SU-DHL-6 (cell line): Measurements from ENCODE around the gene MAPK6.
"Not testable (repeated sequence)": the region's sequence is repeated elsewhere in the genome, so short reads cannot be mapped to it uniquely, and the experiment has no call there.

Source experiments
- H2AFZ ChIP-seq: fragments of 200-600 bp; sonication (generic); 2 replicates; pipeline ENCODE4 v1.6.1; 2014; ENCODE audit warnings: low read depth, mild to moderate bottlenecking, moderate library complexity, mixed read lengths, antibody characterized with exemption, low read length; ENCODE audit not compliant: severe bottlenecking
- H3F3A ChIP-seq: fragments of 200-600 bp; shearing (Covaris generic); 2 replicates; pipeline ENCODE4 v1.6.0; 2016; ENCODE audit warnings: antibody characterized with exemption, mild to moderate bottlenecking; ENCODE audit not compliant: insufficient read depth
- H3K27ac ChIP-seq: fragments of 200-600 bp; sonication (generic); 2 replicates; pipeline ENCODE4 v1.5.1; 2016; ENCODE audit warnings: low read depth, mild to moderate bottlenecking, low read length, moderate library complexity, mixed read lengths
- H3K27me3 ChIP-seq: fragments of 200-600 bp; sonication (generic), shearing (Covaris generic); 2 replicates; pipeline ENCODE4 v1.6.0; 2014; ENCODE audit warnings: mild to moderate bottlenecking, low read length
- H3K36me3 ChIP-seq: fragments of 200-600 bp; sonication (generic); 2 replicates; pipeline ENCODE4 v1.6.1; 2014; ENCODE audit warnings: mild to moderate bottlenecking, low read length, mixed read lengths
- H3K4me2 ChIP-seq: fragments of 300-600, 200-600 bp; shearing (Covaris generic), sonication (generic); 2 replicates; pipeline ENCODE4 v1.6.0; 2014; ENCODE audit warnings: low read length, low read depth, mild to moderate bottlenecking; ENCODE audit not compliant: poor library complexity, severe bottlenecking
- H3K4me3 ChIP-seq: fragments of 200-600 bp; sonication (generic); 2 replicates; pipeline ENCODE4 v1.5.1; 2014; ENCODE audit warnings: antibody characterized with exemption, low read length, mild to moderate bottlenecking, mixed read lengths; ENCODE audit not compliant: insufficient read depth, poor library complexity, severe bottlenecking
- H3K79me2 ChIP-seq: fragments of 200-600 bp; sonication (generic); 2 replicates; pipeline ENCODE4 v1.6.1; 2014; ENCODE audit warnings: mild to moderate bottlenecking, low read length, moderate library complexity; ENCODE audit not compliant: insufficient read depth
- H3K9ac ChIP-seq: fragments of 200-600 bp; sonication (generic); 2 replicates; pipeline ENCODE4 v1.7.0; 2014; ENCODE audit warnings: mild to moderate bottlenecking, low read length
- H3K9me2 ChIP-seq: fragments of 200-600 bp; sonication (generic); replicated peaks from 2 replicates; pipeline ENCODE4 v1.6.1; 2014; ENCODE audit warnings: low read length; ENCODE audit not compliant: insufficient read depth
- H3K9me3 ChIP-seq: fragments of 200-600 bp; sonication (generic); 2 replicates; pipeline ENCODE4 v1.6.1; 2014; ENCODE audit warnings: low read length, mixed read lengths; ENCODE audit not compliant: insufficient read depth
- H4K20me1 ChIP-seq: fragments of 200-600 bp; sonication (generic); 2 replicates; pipeline ENCODE4 v1.6.1; 2014; ENCODE audit warnings: low read depth, mild to moderate bottlenecking, antibody characterized with exemption, low read length, moderate library complexity, mixed read lengths
- CTCF ChIP-seq: fragments of 200-600 bp; sonication (generic); IDR thresholded peaks from one replicate; pipeline ENCODE4 v1.5.1; 2017; ENCODE audit warnings: antibody characterized with exemption, mild to moderate bottlenecking, low read length, moderate library complexity; ENCODE audit not compliant: insufficient read depth, poor library complexity, severe bottlenecking
- EZH2phosphoT487 ChIP-seq: fragments of 200-600 bp; sonication (generic), shearing (Covaris generic); conservative IDR thresholded peaks from 2 replicates; pipeline ENCODE4 v1.6.1; 2018; ENCODE audit warnings: mild to moderate bottlenecking, antibody characterized with exemption, low read length, moderate library complexity, mixed read lengths

MAPK6 gene

GRCh38 chr15:52082197-52083036 lies 63.4 kb downstream of the MAPK6 start:
- no peak for TF ChIP-seq EZH2phosphoT487
- Histone ChIP-seq H3K27me3 (no peaks in the 10 kb centered on the region), H3K9ac (no peak overlapping the region), H2AFZ (no peak overlapping the region), H3K79me2 (no peaks in the 10 kb centered on the region), H3K36me3 (no peaks in the 10 kb centered on the region), H4K20me1 (no peaks in the 10 kb centered on the region), H3K4me3 (no peak overlapping the region), H3K9me2 (no peaks in the 10 kb centered on the region), H3F3A (no peaks in the 10 kb centered on the region), H3K4me2 (no peak overlapping the region), H3K9me3 (peaks cover 10% of the 10 kb centered on the region; the same call in 1 of the 2 replicates), H3K27ac (no peak overlapping the region)

GRCh38 chr15:52083037-52083359 lies 64.0 kb downstream of the MAPK6 start:
- not testable (repeated sequence) for H3K9me3 ChIP-seq, H3K9ac ChIP-seq, H4K20me1 ChIP-seq, H3K27ac ChIP-seq, H3K9me2 ChIP-seq, H3K4me3 ChIP-seq, H3F3A ChIP-seq, H3K36me3 ChIP-seq, H3K4me2 ChIP-seq, H3K79me2 ChIP-seq, H2AFZ ChIP-seq, H3K27me3 ChIP-seq

DNA sequence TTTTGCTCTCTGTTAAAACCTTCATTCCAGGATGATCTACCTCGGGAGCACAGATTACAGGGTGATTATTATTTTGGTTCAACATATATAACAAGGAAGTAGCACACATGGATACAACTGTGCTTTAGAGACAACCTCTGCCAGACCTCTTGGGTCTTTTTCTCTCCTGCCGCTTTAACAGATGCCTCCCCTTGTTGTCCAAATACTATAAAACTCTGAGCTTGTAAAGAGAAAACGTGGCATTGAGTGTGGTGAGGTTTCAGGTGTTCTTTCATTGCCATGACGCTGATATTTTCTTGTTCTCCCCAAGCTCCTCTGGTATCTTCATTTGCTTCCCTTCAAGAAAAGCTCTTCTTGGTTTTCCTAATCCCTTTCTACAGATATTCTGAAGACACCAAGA lies 64.6 kb downstream of the MAPK6 start:
- no peaks in the 10 kb centered on the region for H3F3A ChIP-seq
- H3K27me3 ChIP-seq, result no peaks in the 10 kb centered on the region
- no peaks in the 10 kb centered on the region for H4K20me1 ChIP-seq
- no peak overlapping the region for H2AFZ ChIP-seq
- H3K36me3 ChIP-seq, result no peaks in the 10 kb centered on the region
- no peaks in the 10 kb centered on the region for H3K9me2 ChIP-seq
- H3K9me3 ChIP-seq, result peaks cover 10% of the 10 kb centered on the region; the same call in 1 of the 2 replicates
- no peak overlapping the region for H3K4me2 ChIP-seq
- H3K9ac ChIP-seq, result no peak overlapping the region
- no peaks in the 10 kb centered on the region for H3K79me2 ChIP-seq
- no peak overlapping the region for H3K4me3 ChIP-seq
- TF ChIP-seq EZH2phosphoT487 (no peak), CTCF (no peak)
- H3K27ac ChIP-seq, result no peak overlapping the region

DNA sequence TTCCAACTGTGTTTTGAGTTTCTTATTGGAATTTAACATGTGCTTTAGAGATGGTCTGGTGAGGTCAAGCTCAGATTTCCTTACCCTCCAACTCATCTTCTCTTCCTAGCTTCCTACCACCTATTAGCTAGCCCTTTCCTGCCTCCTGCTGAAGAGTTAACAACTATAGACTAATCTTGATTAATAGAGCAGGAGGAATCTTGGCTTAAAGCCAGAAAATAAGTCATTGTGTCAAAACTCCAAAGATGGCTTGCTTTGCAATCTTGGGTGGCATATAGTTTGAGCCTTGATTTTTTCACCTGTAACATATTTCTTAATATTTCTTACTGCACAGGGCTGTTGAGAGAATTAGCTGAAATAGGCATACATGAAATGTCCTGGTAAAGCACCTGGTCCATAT lies 66.3 kb downstream of the MAPK6 start:
- Histone ChIP-seq H2AFZ (no peak overlapping the region), H3K4me3 (no peak overlapping the region), H3K9me3 (peaks cover 11% of the 10 kb centered on the region; the same call in 1 of the 2 replicates), H3K36me3 (no peaks in the 10 kb centered on the region), H4K20me1 (no peaks in the 10 kb centered on the region), H3K27ac (no peak overlapping the region), H3F3A (no peaks in the 10 kb centered on the region), H3K27me3 (no peaks in the 10 kb centered on the region), H3K4me2 (no peak overlapping the region), H3K9me2 (no peaks in the 10 kb centered on the region), H3K9ac (no peak overlapping the region), H3K79me2 (no peaks in the 10 kb centered on the region)
- no peak for TF ChIP-seq CTCF
- no peak for TF ChIP-seq EZH2phosphoT487
